A673 (cell line): ENCODE data around the gene PROSER2.

Experiments used
- EZH2 ChIP-seq: fragments of 200-600 bp; sonication (generic); IDR thresholded peaks from 2 replicates; pipeline ENCODE4 v1.6.1; 2017; ENCODE audit warnings: borderline replicate concordance, low read depth, mild to moderate bottlenecking, mixed read lengths, antibody characterized with exemption, low read length; ENCODE audit not compliant: poor library complexity, severe bottlenecking
- TF ChIP-seq, protein P1 (sequence below): fragments of 300-800, 200-600 bp; sonication (generic); conservative IDR thresholded peaks from 2 replicates; pipeline ENCODE4 v1.5.1; 2017; ENCODE audit warnings: low read depth, mild to moderate bottlenecking, antibody characterized with exemption, low read length, moderate library complexity, mixed read lengths

DNA sequence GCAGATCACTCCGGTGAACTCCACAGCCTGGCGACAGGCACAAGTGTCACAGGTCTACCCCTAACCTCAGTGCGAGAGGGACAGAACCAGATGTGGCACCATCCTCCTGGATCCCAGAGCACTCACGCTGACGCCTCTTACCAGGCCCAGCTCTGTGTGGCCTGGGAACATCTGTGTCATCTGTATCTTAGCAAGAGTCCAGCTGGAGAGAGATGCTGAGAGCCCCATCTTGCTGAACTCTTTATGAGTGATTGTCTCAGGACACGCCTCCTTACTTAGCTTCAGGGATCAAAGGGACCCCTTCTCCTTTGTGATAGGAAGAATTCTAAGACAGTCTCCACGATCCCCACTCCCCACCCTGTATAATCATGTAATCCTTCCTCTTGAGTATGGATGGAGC is 10.0 kb upstream of the PROSER2 start:
- TF ChIP-seq, protein P1, sequence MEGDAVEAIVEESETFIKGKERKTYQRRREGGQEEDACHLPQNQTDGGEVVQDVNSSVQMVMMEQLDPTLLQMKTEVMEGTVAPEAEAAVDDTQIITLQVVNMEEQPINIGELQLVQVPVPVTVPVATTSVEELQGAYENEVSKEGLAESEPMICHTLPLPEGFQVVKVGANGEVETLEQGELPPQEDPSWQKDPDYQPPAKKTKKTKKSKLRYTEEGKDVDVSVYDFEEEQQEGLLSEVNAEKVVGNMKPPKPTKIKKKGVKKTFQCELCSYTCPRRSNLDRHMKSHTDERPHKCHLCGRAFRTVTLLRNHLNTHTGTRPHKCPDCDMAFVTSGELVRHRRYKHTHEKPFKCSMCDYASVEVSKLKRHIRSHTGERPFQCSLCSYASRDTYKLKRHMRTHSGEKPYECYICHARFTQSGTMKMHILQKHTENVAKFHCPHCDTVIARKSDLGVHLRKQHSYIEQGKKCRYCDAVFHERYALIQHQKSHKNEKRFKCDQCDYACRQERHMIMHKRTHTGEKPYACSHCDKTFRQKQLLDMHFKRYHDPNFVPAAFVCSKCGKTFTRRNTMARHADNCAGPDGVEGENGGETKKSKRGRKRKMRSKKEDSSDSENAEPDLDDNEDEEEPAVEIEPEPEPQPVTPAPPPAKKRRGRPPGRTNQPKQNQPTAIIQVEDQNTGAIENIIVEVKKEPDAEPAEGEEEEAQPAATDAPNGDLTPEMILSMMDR = no peak
- no peak for TF ChIP-seq EZH2
